ENCODE data around the gene ERF. TPM values are rescaled to one million over a fixed set of nuclear protein-coding genes. Genes with fewer than 3 reads are reported as not detected.

Gene ERF
- total RNA-seq, 2 donors from 2014 or later: 10.6 to 31.6 TPM

GRCh38 chr19:42220751-42221097 lies 34.2 kb downstream of the ERF start:
- TF ChIP-seq CTCF (IDR thresholded peaks at IDR 0.05): no peak
- TF ChIP-seq POLR2A (IDR thresholded peaks at IDR 0.05): no peak
- intact Hi-C loops (cut with DNase I): no loop called here
- no peak for DNase-seq
- no peak for ATAC-seq
- H3K27ac ChIP-seq: peak overlapping the region in 3 of 4 donors; percentile 65 to 92 (median 86)
- H3K4me3 ChIP-seq: peak overlapping the region; percentile 61 to 89
- H3K27me3 ChIP-seq: no peaks in the 10 kb centered on the region
- H3K9me3 ChIP-seq: no peaks in the 10 kb centered on the region
- peaks cover 0 to 16% of the 10 kb centered on the region in 2 donors for H3K36me3 ChIP-seq (replicated peaks in 1 of 2; ENCODE audit: insufficient read depth in 1 of 2, low read depth in 2 of 2)
- peaks cover 42% of the 10 kb centered on the region for H3K4me1 ChIP-seq
- WGBS, 2 donors: 0 to 1% methylated on average over 6 of the region's 6 CpGs

- peaks cover 48% of the 10 kb centered on the region for H3K4me1 ChIP-seq
- intact Hi-C loops (cut with DNase I): no loop called here
- no peak for TF ChIP-seq CTCF (IDR thresholded peaks at IDR 0.05)
- TF ChIP-seq POLR2A (IDR thresholded peaks at IDR 0.05): peak in 2 of 3 donors; percentile 50 to 81
Observed at GRCh38 chr19:42219812-42220750, 34.8 kb downstream of the ERF start, which contains the start of gene ZNF526. ZNF526 (plus strand) TSS chr19:42220312; CDS start chr19:42224404, 4,092 bp downstream.

GRCh38 chr19:42217520-42218437 lies 37.1 kb downstream of the ERF start, which contains the start of gene DEDD2:
DEDD2 (minus strand) TSS chr19:42217677; CDS start chr19:42217007, 670 bp downstream.
- Histone ChIP-seq H3K9me3 (no peaks in the 10 kb centered on the region), H3K27ac (peak within 1 kb of the TSS; percentile 91 to 97 (median 94)), H3K27me3 (no peaks in the 10 kb centered on the region), H3K4me3 (peak within 1 kb of the TSS; percentile 61 to 81), H3K4me1 (peaks cover 70% of the 10 kb centered on the region), H3K36me3 (replicated peaks in 1 of 2; ENCODE audit: insufficient read depth in 1 of 2, low read depth in 2 of 2) (peaks cover 0 to 2% of the 10 kb centered on the region in 2 donors)
- intact Hi-C loops (cut with DNase I): no loop called here
- ATAC-seq (peak; percentile 81), DNase-seq (peak; percentile 98 to 99 (median 98))
- WGBS, 2 donors: 13 to 20% methylated on average over 44 to 57 of the region's 57 CpGs
- TF ChIP-seq POLR2A (IDR thresholded peaks at IDR 0.05) (peak; percentile 82 to 93 (median 92)), CTCF (IDR thresholded peaks at IDR 0.05) (peak in 1 of 7 experiments; percentile 1)

More at GRCh38 chr19:42219812-42220750, 34.8 kb downstream of the ERF start, which contains the start of gene ZNF526:
- Histone ChIP-seq H3K9me3 (no peaks in the 10 kb centered on the region), H3K27me3 (no peaks in the 10 kb centered on the region), H3K36me3 (replicated peaks in 1 of 2; ENCODE audit: insufficient read depth in 1 of 2, low read depth in 2 of 2) (peaks cover 0 to 10% of the 10 kb centered on the region in 2 donors), H3K27ac (peak within 1 kb of the TSS; percentile 65 to 92 (median 88)), H3K4me3 (peak within 1 kb of the TSS; percentile 61 to 89)
- DNase-seq: peak; percentile 97 to 98 (median 98)
- peak; percentile 86 for ATAC-seq
- WGBS, 2 donors: 1 to 2% methylated on average over 32 to 53 of the region's 53 CpGs

GRCh38 chr19:42216653-42217519 lies 38.0 kb downstream of the ERF start:
- intact Hi-C loops (cut with DNase I): no loop called here
- Histone ChIP-seq H3K27me3 (no peaks in the 10 kb centered on the region), H3K9me3 (no peaks in the 10 kb centered on the region), H3K4me3 (peak overlapping the region; percentile 61 to 81), H3K36me3 (replicated peaks in 1 of 2; ENCODE audit: insufficient read depth in 1 of 2, low read depth in 2 of 2) (peaks cover 0 to 2% of the 10 kb centered on the region in 2 donors), H3K27ac (peak overlapping the region; percentile 91 to 97 (median 94)), H3K4me1 (peaks cover 70% of the 10 kb centered on the region)
- ATAC-seq: peak; percentile 7
- TF ChIP-seq POLR2A (IDR thresholded peaks at IDR 0.05) (peak; percentile 25 to 39 (median 33)), CTCF (IDR thresholded peaks at IDR 0.05) (no peak)
- DNase-seq: peak; percentile 45 to 59 (median 52)
- 0% methylated on average over 19 to 70 of the region's 79 CpGs for WGBS, 2 donors
